IPS DF 4.7 (cell line): ENCODE results near the gene MRPS26.
"Not testable (repeated sequence)": the region's sequence is repeated elsewhere in the genome, so short reads cannot be mapped to it uniquely, and the experiment has no call there.

Experiments
- DNase-seq: peaks from one replicate; pipeline ENCODE4 v3.0.0-alpha.2; 2013; ENCODE audit warnings: low spot score; ENCODE audit errors: extremely low read depth

Gene MRPS26

GRCh38 chr20:3045816-3046676 is at the start of gene MRPS26:
Gene MRPS26 (plus strand): TSS chr20:3046052. CDS start chr20:3046069, 17 bp downstream.
- DNase-seq, result no peak

- DNase-seq, result no peak
Observed at GRCh38 chr20:2998728-2999127, 47.1 kb upstream of the MRPS26 start.

- DNase-seq, result no peak
Observed at GRCh38 chr20:3000852-3001523, 44.9 kb upstream of the MRPS26 start.

- no peak for DNase-seq
Observed at GRCh38 chr20:3003416-3003815, 42.4 kb upstream of the MRPS26 start.

- no peak for DNase-seq
Observed at GRCh38 chr20:3010985-3011723, 34.7 kb upstream of the MRPS26 start.

- DNase-seq, result no peak
Observed at GRCh38 chr20:3011752-3012151, 34.1 kb upstream of the MRPS26 start.

GRCh38 chr20:3013771-3014170 is 32.1 kb upstream of the MRPS26 start:
- no peak for DNase-seq

- no peak for DNase-seq
Observed at GRCh38 chr20:3014179-3014578, 31.7 kb upstream of the MRPS26 start.

GRCh38 chr20:3014662-3015061 is 31.2 kb upstream of the MRPS26 start:
- no peak for DNase-seq

GRCh38 chr20:3015302-3015701 is 30.6 kb upstream of the MRPS26 start:
- DNase-seq, result not testable (repeated sequence)

GRCh38 chr20:3021327-3021726 is 24.5 kb upstream of the MRPS26 start:
- no peak for DNase-seq

GRCh38 chr20:3021777-3022176 is 24.1 kb upstream of the MRPS26 start:
- no peak for DNase-seq

- not testable (repeated sequence) for DNase-seq
Observed at GRCh38 chr20:3022559-3023490, 23.0 kb upstream of the MRPS26 start.

GRCh38 chr20:3027987-3028386 is 17.9 kb upstream of the MRPS26 start:
- no peak for DNase-seq

GRCh38 chr20:3031524-3032147 is 14.2 kb upstream of the MRPS26 start:
- DNase-seq, result no peak

GRCh38 chr20:3032624-3033023 is 13.2 kb upstream of the MRPS26 start:
- DNase-seq, result no peak

- no peak for DNase-seq
Observed at GRCh38 chr20:3037654-3038053, 8.2 kb upstream of the MRPS26 start.

GRCh38 chr20:3038454-3038853 is 7.4 kb upstream of the MRPS26 start:
- no peak for DNase-seq

- no peak for DNase-seq
Observed at GRCh38 chr20:3039426-3039825, 6.4 kb upstream of the MRPS26 start.

GRCh38 chr20:3040086-3040485 is 5.8 kb upstream of the MRPS26 start:
- DNase-seq, result no peak
